GM19351 (cell line): ENCODE results near the gene GABRA4.

Experiments
- ATAC-seq: cut with Tn5 transposase; IDR thresholded peaks from one replicate; pipeline ENCODE4 v1.9.1; 2021; ENCODE audit warnings: mild to moderate bottlenecking, moderate library complexity; ENCODE audit not compliant: unreplicated experiment

GABRA4 gene

DNA sequence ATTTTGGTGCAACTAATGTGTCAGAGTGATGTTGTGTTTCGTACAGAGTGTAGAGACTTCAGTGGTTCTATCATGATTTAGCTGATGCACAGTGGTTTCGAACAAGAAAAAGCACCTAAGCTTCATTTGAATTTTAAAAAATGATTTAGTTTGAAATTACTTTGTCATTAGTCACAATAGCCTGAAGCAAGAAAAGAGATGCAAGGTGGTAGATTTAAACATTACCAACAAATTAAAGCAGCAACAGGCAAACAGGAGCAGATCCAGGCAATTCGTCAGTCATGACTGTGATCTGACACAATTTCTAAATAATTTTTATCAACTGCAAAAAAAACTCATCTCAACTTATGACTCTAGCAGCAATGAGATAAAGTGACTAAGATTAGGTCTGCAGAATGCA is 59.7 kb downstream of the GABRA4 start:
- no peak for ATAC-seq

DNA sequence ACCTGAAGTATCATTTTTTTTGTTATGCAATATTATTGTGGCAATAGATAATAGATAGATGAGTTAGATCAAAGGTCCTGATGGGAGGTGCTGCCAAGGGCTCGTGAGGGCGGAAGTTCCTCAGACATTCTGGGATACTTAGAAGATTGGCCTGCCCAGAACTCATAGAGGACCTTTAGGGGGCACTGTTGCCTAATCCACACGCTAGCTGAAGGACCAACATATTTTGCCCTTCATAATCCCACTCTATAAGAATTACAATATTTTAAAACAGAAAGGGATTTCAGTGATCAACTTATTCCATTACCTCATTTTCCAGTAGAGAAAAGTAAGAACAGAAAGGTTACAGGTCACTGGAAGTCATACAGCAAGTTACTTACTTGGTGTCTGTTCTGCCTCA is 61.4 kb downstream of the GABRA4 start:
- peak; percentile 85 for ATAC-seq

DNA sequence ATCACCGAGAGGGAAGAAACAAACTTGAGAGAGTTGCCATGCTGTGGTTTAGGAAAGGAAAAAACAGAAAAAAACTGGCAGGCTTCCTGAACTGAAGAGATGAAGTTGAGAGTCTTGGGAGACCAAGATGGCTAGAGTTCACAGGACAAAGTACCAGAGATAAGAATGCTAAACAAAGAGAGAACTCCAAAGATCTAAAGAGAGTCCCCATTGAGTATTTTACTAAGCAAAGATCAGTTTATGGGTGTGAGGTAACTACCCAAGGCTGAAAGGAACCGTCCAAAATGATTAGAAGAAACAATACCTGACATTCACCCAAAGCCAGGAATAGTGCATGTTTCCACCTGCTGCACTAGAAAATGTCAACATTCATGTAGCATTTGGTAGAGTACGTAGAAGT is 62.5 kb downstream of the GABRA4 start:
- ATAC-seq, result no peak

DNA sequence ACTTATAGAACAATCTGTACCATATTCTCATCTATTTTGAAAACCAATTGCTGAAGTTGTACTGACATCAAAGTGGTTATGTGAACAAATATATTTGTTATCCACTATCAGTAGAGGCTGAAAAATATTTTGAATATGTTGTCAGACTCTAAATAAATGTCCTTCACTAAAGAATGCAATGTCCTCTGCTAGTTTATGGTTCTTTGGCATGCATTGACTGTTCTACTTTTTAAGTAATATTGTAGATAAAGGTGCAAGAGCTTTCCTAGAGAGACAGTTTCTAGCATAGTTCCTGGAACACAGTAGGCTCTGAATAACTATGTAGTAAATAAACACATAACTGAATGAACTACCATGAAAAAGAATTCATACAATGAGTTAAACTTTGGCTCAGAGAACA is 66.2 kb downstream of the GABRA4 start:
- ATAC-seq, result no peak

DNA sequence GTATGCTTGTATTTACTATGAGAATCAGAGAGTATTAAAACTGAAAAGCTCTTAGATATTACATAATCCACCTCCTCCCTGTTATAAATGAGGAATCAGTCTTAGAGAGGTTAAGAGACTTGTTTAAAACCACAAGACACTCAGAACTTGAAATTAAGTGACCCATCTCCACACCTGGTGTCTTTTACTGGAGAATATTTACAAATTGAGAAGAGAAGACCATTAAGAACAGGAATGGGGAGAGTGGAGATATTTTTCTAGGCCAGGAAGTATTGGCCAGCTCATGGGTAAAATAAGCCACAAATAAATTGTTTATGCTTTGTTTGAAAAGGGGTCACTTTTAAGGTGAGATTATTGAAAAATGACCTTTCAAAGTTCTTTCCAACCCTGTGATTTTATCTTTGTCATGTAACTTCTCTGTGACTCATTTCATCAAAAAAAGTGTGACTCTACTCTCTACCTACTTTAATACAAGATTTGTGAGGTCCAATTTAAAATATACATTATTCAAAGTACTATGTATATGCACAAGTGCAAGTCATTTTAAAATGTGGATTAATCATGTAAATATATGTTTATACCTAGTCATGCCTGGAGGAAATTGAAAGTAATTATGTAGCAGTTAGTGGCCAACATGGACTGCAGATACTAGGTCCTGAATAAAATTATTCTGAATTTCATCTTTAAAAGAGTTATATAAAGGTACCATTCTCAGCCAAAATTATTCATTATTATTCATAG is 68.4 kb downstream of the GABRA4 start:
- ATAC-seq, result no peak

DNA sequence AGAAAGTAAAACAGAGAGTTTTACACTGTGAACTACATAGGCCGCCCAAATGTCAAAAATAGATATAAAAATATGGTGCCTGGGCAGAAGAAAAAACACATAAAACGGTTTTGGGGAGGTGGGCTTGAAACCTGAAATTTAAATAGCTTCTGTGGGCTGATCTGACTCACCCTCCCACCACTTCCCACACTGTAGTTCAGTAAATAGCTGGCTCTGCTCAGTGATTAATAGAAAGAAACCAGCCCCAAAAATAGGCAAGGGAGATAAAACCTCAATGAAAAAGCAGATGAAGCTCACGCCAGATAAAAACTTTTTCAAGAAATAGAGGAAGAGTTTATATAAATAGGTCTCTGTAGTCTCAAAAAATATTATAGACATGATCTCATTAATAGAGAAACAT is 71.2 kb downstream of the GABRA4 start:
- peak; percentile 45 for ATAC-seq

DNA sequence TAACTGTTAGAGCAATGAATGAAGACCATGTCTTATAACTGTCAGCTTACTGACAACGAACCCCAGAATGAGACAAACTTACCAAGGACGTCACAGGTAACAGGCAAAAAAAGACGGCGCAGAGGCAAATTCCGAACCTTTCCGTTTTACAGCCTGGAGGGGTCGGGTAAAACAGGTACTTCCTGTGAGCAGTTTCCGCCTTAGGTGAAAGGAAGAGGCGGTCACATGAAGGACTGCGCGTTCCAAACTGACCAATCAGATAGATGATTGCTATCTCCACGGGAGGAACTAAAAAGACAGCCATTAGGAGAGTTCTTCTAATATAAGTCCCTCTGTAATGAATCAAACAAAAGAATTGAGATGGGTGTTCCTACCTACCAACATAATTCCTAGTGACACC is 84.3 kb downstream of the GABRA4 start, which contains the start of gene COX7B2:
Gene COX7B2 (minus strand): TSS at position 168 of the 400 bp plus-strand sequence. CDS start 174,053 bp downstream, outside the sequence.
- no peak for ATAC-seq

DNA sequence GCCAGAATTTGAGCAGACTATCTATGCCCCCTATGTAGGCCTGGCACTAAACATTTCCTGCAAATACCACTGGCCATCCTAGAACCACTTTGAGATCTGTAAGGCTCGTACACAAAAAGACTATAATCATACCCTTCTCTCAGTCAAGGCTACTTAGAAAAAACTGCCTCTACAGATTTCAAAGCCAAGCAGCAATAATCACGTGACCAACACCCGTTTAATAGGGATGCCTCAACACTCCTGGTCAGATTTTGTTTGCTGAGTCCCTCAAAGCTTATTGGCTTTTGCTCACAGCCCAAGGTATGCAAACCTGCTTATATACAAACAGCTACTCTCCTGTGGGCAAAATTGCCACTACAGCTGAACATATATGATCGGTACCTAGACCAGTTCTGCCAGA is 85.2 kb downstream of the GABRA4 start:
- no peak for ATAC-seq

DNA sequence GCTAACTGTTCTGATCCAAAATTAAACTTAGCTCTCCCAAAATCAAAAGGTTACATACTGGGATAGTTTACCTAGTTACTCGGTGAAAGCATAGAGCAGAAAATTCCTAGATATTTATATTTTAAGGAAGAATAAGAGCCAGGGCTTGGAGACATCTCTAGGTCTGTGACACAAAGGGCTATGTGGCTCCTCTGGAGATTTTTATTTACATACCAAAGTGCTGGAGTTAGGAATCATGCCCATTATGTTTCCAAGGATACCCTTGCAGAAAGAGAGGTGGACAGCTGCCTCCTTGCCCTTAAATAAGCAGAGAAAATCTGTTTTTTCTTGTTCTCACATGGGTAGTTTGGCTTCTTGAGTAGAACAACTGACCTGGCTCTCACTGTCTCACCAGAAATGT is 93.3 kb downstream of the GABRA4 start:
- no peak for ATAC-seq

DNA sequence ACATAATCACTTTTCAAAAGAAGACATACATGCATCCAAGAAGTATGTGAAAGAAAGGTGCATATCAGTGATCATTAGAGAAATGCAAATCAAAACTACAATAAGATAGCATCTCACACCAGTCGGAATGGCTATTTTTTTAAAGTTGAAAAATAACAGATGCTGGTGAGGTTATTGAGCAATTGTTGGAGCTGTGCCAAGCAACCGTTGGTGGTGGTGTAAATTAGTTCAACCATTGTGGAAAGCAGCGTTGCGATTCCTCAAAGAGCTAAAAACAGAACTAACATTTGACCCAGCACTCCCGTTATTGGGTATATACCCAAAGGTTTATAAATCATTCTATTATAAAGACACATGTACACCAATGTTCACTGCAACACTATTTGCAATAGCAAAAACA is 98.6 kb downstream of the GABRA4 start:
- no peak for ATAC-seq

DNA sequence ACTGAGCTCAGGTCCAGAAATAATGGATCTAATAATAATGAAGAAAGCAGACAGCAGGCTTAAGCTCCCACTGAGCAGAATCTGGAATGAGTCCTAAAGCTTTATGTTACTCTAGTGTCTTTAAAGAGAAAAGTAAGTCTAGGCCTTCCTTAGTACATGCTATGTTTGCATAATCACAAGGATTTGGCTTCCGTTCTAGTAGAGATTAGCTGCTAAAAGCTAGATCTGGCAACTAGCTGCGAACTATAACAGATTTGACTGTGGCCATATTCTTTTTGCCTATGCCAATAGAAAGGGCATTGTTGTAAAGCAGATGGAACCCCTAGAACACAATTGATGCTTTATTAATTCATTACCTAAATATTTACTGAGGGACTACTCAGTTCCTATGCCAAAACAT is 103.3 kb downstream of the GABRA4 start:
- no peak for ATAC-seq

DNA sequence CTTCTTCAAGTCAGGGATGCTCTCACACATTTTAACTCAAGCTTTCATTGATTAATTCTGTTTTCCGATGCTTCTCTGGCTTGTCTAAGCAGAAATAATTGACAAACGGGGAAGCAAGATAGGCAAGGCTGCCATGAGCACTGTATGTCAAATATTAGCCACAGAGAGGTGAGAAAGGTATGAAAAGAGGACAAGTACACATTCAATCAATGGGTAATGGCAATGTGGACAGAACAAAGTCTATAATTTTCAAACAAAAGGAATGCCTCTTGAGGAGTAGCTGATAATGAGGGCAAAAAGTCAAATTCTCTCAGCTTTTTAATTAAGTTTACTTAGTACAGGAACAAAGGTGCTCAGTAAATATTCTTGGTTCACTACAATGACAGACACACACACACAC is 104.0 kb downstream of the GABRA4 start:
- ATAC-seq, result no peak

DNA sequence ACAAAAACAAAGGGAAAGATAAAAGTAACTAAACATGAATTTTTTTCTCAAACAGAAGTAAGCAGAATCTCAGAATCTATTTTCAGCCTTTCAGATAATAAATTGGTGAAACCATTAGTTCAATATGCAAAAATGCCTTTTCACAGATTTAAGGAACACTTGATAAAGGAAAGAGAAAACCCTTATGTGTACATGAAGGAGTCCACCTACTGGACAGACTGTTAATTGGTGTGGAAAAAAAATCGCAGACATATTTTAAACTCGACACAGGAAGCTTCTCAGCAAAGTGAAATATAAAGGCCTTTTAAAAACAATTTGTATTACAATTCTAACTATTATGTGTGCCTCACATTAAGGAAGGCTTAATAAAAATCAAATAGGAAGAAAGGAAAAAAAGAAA is 106.7 kb downstream of the GABRA4 start:
- no peak for ATAC-seq

DNA sequence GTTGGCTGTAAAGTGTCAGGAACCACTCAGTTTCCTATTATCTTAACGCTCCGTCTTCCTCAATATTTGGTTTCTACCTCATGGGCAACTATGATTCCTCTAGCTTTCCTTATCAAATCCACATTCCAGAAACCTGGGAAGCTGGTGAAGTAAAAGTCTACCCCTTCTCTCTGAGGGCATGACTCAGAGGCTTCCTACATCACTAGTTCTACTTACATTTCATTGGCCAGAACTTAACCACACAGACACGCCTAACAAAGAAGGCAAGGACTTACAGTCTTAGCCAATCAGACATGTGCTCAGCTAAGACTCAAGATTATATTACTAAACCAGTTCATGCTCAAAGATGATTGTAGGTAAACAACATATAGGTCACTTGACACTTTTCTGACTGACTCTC is 114.7 kb downstream of the GABRA4 start:
- no peak for ATAC-seq

DNA sequence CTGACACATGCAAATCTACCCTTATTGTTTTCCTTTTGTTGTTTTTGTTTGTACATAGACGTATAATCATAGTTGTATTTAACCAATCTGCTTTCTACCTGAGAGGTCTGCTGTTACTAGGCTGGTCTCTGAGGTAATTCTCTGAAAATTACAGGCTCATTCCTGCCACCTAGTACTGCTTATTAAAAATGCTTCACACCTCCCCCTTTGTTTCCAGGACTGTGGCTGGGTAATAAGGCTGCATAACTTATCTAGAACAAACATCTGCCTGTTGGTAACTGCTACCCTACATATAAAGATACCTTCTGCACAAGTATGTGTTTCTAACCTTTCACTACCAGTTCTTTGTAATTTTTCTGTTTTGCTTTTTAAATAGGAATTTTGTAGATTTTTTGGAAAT is 118.6 kb downstream of the GABRA4 start:
- no peak for ATAC-seq

DNA sequence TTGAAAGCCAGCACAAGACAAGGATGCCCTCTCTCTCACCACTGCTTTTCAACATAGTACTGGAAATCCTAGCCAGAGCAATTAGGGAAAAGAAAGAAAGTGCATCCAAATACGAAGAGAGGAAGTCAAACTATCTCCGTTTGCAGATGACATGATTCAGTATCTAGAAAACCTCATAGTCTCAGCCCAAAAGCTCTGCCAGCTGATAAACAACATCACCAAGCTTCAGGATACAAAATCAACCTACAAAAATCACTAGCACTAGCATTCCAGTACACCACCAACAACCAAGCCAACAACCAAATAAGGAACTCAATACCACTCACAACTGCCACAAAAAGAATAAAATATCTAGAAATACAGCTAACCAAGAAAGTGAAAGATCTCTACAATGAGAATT is 123.0 kb downstream of the GABRA4 start:
- ATAC-seq, result no peak
